GM12865 (cell line): ENCODE data around the gene BHLHE40.
A peak's percentile ranks its signal among the peaks of the same experiment; 100 is the strongest.

Experiments used
- DNase-seq: peaks from one replicate; pipeline ENCODE4 v3.0.0; 2010; ENCODE audit warnings: low read depth
- H3K4me3 ChIP-seq: 2 replicates; pipeline ENCODE4 v1.5.1; 2011; ENCODE audit warnings: mild to moderate bottlenecking, low read depth, low read length, control low read depth
- CTCF ChIP-seq: IDR thresholded peaks from 2 replicates; pipeline ENCODE4 v1.5.1; 2011; ENCODE audit warnings: low read length, control low read depth, low read depth, inconsistent platforms; ENCODE audit not compliant: insufficient read depth; ENCODE audit errors: missing control alignments

The BHLHE40 gene

GRCh38 chr3:4978966-4979427 is 240 bp upstream of the BHLHE40 start:
- DNase-seq, result peak; percentile 96
- TF ChIP-seq CTCF, result no peak
- peak overlapping the region; percentile 84 for H3K4me3 ChIP-seq

DNA sequence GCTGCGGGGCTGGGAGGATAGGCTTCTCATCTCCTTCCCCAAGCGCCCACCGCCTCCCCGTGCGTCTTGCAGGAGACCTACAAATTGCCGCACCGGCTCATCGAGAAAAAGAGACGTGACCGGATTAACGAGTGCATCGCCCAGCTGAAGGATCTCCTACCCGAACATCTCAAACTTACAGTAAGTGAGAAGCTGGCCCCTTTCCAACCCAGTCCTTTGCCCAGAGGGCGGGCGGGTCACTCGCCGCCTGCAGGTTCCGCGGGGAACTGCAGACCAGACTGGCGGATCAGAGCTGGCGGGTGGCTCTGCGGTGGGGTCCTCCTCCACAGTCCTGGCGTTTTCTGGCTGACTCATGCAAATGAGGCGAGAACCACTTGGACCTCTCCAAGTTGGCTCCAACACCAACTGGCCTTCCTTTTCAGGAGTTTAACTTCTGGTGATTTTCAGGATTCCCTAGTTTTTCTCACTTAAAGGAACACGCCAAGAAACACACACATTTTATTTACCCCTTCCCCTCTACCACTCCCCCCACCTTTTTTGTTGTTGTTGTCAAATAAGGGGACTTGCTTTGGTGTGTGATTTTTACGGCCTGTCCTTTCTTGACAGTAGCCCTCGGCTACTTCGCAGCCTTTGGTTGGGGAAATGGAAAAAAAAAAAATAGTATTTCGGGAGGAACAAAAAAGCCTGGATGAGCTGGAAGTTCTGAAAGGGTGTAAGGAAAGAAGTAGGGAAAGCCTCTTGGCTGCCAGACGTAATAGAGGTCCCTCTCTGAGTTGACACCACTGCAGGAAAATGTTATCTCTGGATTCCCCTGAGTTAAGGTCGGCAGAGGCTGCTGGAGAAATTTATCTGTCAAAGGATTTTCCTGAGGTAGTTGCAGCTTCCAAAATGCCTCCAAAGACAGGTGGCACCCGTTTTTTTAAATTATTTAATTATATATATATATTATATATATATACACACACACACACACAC is 1.3 kb downstream of the BHLHE40 start:
- H3K4me3 ChIP-seq, result peak overlapping the region; percentile 82
- DNase-seq, result peak; percentile 91
- TF ChIP-seq CTCF, result peak; percentile 98

DNA sequence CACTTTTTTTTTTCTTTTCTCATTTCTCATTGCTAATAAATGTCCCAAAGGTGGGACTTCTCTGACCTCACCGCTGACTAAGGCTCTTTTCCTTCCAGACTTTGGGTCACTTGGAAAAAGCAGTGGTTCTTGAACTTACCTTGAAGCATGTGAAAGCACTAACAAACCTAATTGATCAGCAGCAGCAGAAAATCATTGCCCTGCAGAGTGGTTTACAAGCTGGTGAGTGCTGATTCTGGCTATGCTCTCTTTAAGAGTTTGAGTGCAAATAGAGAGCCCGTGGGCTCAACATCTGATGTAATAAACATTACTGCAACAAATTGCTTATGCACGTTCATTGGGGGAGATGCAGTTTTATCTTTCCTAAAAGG is 2.0 kb downstream of the BHLHE40 start:
- no peak for DNase-seq
- TF ChIP-seq CTCF, result no peak
- H3K4me3 ChIP-seq, result peak overlapping the region; percentile 82

- peak overlapping the region; percentile 82 for H3K4me3 ChIP-seq
- DNase-seq, result no peak
- TF ChIP-seq CTCF, result peak; percentile 26
Observed at GRCh38 chr3:4981665-4982494, 2.6 kb downstream of the BHLHE40 start.

GRCh38 chr3:4982773-4983738 is 3.8 kb downstream of the BHLHE40 start:
- no peak for TF ChIP-seq CTCF
- H3K4me3 ChIP-seq, result peak overlapping the region; percentile 82
- no peak for DNase-seq
